Measurements from ENCODE around the gene IFRD2.

- TF ChIP-seq CTCF (IDR thresholded peaks at IDR 0.05 in 8 of 11, conservative IDR thresholded peaks at IDR 0.05 in 3 of 11) (no peak), POLR2A (IDR thresholded peaks at IDR 0.05) (no peak)
Measured at GRCh38 chr3:50314816-50315215, 22.6 kb upstream of the IFRD2 start.

Measured in spleen (tissue), 7 donors.